HG03175 (cell line): ENCODE results near the gene FUT1.

Experiments used
- ATAC-seq: cut with Tn5 transposase; IDR thresholded peaks from one replicate; pipeline ENCODE4 v1.9.1; 2021; ENCODE audit warnings: mild to moderate bottlenecking, moderate library complexity; ENCODE audit not compliant: unreplicated experiment

Gene FUT1

DNA sequence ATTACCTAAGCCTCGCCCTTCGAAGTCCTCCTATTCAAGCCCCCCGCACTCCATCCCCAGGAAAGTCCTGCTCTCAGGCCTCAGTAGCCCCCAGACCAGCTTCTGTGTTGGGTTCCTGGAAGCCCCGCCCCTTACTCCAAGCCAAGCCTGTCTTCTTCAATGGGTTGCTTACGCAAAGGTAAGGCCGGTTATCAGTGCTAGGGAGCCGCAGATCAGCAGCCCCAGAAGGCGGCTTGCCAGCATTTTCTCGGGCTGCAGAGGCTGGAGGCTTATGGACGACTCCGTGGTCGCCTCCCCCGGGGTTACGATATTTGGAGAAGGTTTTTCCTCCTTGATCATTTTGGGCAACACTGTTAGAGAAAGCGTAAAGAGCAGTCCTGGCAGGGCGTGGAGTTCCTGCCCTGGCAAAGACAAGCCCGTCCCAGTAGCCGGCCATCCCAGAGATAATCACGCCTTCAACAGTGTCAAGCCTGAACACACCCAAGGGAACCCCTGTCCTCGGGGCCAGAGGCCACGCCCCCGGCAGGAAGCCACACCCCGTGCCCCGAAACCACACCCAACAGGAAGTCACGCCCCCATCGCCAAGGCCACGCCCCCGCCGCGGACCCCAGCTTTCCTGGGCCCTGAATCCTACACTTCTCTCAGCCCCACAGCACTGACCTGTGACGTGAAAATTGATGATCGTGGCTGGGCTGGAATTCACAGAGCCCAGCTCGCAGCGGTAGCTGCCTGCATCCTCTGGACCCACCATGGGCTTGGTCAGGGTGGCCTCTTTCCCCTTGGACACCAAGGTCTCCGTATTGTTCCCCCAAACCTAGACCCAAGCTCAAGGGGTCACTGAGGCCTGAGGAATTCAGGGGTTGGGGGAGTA is 11.1 kb downstream of the FUT1 start:
- no peak for ATAC-seq

- ATAC-seq = no peak
Measured at GRCh38 chr19:48740164-48740972, 12.1 kb downstream of the FUT1 start, which contains the start of gene RASIP1. TSS of gene RASIP1 (minus strand) at chr19:48740610. CDS start at chr19:48740282, 328 bp downstream.

GRCh38 chr19:48739404-48740163 is 12.9 kb downstream of the FUT1 start:
- ATAC-seq = no peak

DNA sequence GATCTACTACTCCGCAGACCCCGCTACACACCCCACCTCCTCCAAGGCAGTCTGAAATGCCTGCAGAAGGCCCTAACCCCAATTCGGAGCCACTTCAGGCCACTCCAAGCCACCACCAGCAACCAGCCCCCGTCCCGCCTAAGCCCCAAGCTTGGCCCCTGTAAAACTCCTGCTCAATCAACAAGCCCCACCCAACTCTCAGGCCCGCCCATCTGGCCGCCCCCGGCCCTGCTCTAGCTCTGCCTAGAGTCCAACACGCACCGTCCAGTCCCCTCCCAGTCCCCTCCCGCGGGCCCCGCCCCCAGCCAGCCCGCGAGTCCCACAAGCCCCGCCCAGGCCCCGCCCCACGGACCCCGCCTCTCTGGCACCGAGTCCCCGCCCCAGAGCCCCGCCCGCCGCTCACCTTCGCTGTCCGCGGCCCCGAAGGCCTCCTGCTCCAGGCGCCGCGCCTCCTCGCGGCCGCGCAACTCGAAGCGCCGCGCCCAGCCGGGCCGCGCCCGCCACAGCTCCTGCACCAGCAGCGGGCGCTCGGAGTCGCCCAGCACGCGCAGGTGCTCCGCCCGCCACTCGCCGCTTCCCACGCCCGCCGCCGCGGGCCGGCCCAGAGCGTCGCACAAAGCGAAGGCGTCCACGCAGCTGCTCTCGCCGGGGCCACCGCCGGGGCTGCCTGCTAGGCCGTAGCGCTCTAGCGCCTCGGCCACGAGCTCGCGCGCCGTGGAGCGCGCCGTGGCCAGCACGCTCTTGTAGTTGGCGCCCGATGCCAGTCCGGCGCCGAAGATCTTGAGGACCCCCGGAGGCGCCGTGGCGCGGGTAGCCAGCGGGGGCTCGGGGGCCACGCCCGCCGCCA is 13.7 kb downstream of the FUT1 start:
- ATAC-seq = peak; percentile 82

DNA sequence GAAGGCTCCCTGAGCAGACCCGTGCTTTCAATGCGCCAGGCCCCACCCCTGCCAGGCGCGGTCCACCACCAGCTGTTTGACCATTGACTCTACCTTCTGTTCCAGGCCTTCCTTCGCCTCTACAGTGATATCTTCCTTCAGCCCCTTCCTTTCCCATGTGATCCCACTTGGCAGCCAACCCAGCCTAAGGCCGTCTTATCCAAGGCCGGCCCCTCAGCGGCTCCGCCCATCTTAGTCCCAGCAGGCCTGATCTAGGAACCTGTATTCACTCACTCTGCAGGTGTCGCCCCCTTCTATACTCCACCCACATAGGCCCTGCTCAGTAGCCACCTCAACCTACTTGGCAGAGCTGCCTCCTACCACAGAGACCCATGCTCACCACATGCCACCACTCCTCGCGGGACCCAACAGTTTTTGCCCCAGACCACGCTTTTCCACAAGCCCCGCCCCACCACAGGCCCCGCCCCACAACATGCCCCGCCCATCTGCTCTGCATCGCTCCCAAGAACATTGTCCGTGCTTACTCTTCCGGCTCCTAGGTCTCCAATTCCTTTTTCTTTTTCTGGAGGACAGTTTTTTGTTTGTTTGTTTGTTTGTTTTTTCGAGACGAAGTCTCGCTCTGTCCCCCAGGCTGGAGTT is 15.0 kb downstream of the FUT1 start:
- no peak for ATAC-seq

GRCh38 chr19:48735031-48735615 is 17.3 kb downstream of the FUT1 start:
- no peak for ATAC-seq

- ATAC-seq = no peak
Measured at GRCh38 chr19:48734625-48735024, 17.8 kb downstream of the FUT1 start.

GRCh38 chr19:48731452-48731851 is 21.0 kb downstream of the FUT1 start:
- no peak for ATAC-seq

- ATAC-seq = no peak
Measured at GRCh38 chr19:48728911-48729664, 23.4 kb downstream of the FUT1 start.

- ATAC-seq = no peak
Measured at GRCh38 chr19:48726556-48726955, 25.9 kb downstream of the FUT1 start.

- no peak for ATAC-seq
Measured at GRCh38 chr19:48724796-48725753, 27.4 kb downstream of the FUT1 start.

- no peak for ATAC-seq
Measured at GRCh38 chr19:48722196-48722708, 30.2 kb downstream of the FUT1 start.

- peak; percentile 78 for ATAC-seq
Measured at GRCh38 chr19:48720613-48721296, 31.7 kb downstream of the FUT1 start.

- ATAC-seq = no peak
Measured at GRCh38 chr19:48720251-48720612, 32.2 kb downstream of the FUT1 start.

DNA sequence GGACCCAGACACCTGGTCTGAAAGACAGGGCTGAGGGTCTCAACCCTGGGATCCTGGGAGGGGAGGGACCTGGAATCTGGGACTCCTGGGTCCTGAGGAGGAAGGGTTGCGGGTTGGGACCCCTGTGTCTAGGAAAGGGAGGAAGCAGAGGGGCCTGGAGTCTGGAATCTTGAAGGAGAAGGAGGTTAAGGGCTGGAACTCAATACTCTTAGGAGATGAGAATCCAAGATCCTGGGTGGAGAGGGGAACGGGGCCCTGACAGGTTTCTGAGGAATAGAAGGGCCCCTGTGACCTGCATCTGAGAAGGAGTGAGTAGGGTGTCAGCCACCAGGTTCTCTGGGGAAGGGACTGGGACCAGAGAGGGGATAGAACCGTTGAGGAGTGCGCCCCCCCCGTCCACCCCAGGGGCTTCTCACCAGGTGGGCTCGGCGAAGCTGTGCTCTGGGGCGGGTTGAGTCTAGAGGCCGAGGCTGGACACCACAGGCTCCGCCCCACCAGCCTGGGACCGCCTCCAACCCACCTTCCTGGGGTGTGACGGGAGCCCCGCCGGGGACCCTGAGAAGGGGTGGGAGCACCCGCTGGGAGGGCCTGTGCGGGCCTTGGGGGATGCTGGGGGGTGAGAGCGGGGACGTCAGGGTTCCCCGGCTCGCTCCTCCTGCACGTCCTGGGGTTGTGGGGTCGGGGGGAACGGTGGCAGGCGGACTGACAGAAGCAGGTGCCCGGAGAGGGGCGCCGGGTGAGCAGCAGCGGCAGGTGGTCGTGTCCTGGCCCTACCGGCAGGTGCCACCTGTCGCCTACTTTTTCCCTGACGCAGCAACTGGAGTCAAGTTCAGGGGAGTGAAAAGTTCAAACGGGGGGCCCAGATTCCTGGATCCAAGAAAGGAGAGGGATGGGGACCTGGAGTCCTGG is 32.9 kb downstream of the FUT1 start, which contains the start of gene MAMSTR:
TSS of gene MAMSTR (minus strand) at position 463 of the 909 bp plus-strand sequence. CDS start 694 bp downstream, outside the sequence.
- ATAC-seq = no peak
